Measurements from ENCODE around the gene NUP214.

NUP214 gene

DNA sequence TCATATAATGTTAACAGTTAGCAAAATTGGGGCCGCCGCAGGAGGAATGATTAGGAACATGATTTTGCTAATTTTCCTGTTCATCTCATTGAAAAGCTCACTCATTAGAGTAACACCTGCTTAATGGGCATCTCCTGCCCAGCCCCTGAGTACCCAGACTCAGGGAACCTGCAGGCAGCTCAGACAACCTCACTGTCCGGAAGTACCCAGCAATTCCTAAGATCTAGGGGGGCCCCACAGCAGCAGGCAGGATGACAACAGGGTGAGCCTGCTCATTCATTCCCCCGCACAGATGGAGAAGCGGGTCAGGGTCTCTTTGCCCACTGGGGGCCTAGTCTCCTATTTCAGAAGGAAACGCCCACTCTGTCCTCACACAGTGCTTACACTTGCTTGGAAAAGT, 138.3 kb downstream of the NUP214 start:
- Histone ChIP-seq H2AK5ac (ENCODE audit: low read length) (no peak overlapping the region), H3K79me1 (ENCODE audit: low read length) (no peaks in the 10 kb centered on the region), H2BK120ac (ENCODE audit: insufficient read depth, low read length, poor library complexity) (no peak overlapping the region), H3K27ac (ENCODE audit: low read depth, low read length) (no peak overlapping the region), H3K27me3 (ENCODE audit: insufficient read depth, low read length) (no peaks in the 10 kb centered on the region), H3K79me2 (ENCODE audit: control insufficient read depth, insufficient read depth, low read length, poor library complexity) (no peaks in the 10 kb centered on the region), H3K9ac (ENCODE audit: low read length) (no peak overlapping the region), H3K4ac (ENCODE audit: low read depth, low read length) (no peak overlapping the region), H3K23ac (ENCODE audit: low read length) (no peak overlapping the region), H3K14ac (ENCODE audit: low read length) (no peak overlapping the region), H3K4me3 (ENCODE audit: low read depth, low read length) (no peak overlapping the region), H3K9me3 (ENCODE audit: insufficient read depth, low read depth, low read length) (no peaks in the 10 kb centered on the region), H2AFZ (ENCODE audit: insufficient read depth, low read length, poor library complexity) (no peak overlapping the region), H3K4me1 (ENCODE audit: control insufficient read depth in 1 of 2, insufficient read depth in 2 of 2, low read length in 2 of 2) (no peaks in the 10 kb centered on the region), H4K12ac (ENCODE audit: low read depth, low read length) (no peak overlapping the region), H3K36me3 (ENCODE audit: control insufficient read depth in 1 of 2, insufficient read depth in 2 of 2, low read length in 2 of 2) (no peaks in the 10 kb centered on the region), H4K8ac (ENCODE audit: low read depth, low read length) (no peak overlapping the region), H3K18ac (ENCODE audit: low read length) (no peak overlapping the region), H4K91ac (ENCODE audit: low read depth, low read length) (no peak overlapping the region), H3K4me2 (ENCODE audit: low read length) (no peak overlapping the region), H2BK12ac (ENCODE audit: low read length) (no peak overlapping the region), H2BK5ac (ENCODE audit: low read depth, low read length, poor library complexity) (no peak overlapping the region)
- DNase-seq: no peak
- no CpG with 5 or more reads among the region's 6 CpGs for WGBS (ENCODE audit: extremely low coverage, insufficient coverage, insufficient read length)

DNA sequence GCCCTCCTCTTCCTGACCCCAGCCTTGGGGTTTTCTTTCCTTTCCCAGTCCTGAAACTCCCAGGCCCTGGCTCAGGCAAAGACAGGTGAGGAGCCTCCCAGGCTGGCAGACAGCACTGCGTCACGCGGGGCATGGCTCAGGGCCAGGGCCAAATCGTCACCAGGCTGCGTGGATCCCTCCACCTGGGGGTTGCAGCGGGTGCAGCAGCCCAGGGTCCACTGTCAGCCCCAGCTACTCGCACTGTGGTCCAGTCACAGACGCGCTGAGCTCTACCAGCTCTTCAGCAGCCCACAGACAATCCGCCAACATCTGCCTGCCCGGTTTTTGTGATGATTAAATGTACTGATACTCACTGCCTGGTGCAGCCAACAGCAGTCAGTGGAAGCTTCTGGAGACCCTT, 138.8 kb downstream of the NUP214 start:
- Histone ChIP-seq H4K91ac (ENCODE audit: low read depth, low read length) (no peak overlapping the region), H3K4me1 (ENCODE audit: control insufficient read depth in 1 of 2, insufficient read depth in 2 of 2, low read length in 2 of 2) (no peaks in the 10 kb centered on the region), H3K27ac (ENCODE audit: low read depth, low read length) (no peak overlapping the region), H3K79me1 (ENCODE audit: low read length) (no peaks in the 10 kb centered on the region), H3K18ac (ENCODE audit: low read length) (no peak overlapping the region), H3K14ac (ENCODE audit: low read length) (no peak overlapping the region), H3K4ac (ENCODE audit: low read depth, low read length) (no peak overlapping the region), H3K9ac (ENCODE audit: low read length) (no peak overlapping the region), H3K4me3 (ENCODE audit: low read depth, low read length) (no peak overlapping the region), H3K9me3 (ENCODE audit: insufficient read depth, low read depth, low read length) (no peaks in the 10 kb centered on the region), H2BK5ac (ENCODE audit: low read depth, low read length, poor library complexity) (no peak overlapping the region), H2AK5ac (ENCODE audit: low read length) (no peak overlapping the region), H2BK120ac (ENCODE audit: insufficient read depth, low read length, poor library complexity) (no peak overlapping the region), H2AFZ (ENCODE audit: insufficient read depth, low read length, poor library complexity) (no peak overlapping the region), H4K8ac (ENCODE audit: low read depth, low read length) (no peak overlapping the region), H3K4me2 (ENCODE audit: low read length) (no peak overlapping the region), H2BK12ac (ENCODE audit: low read length) (no peak overlapping the region), H3K23ac (ENCODE audit: low read length) (no peak overlapping the region), H3K36me3 (ENCODE audit: control insufficient read depth in 1 of 2, insufficient read depth in 2 of 2, low read length in 2 of 2) (no peaks in the 10 kb centered on the region), H3K27me3 (ENCODE audit: insufficient read depth, low read length) (no peaks in the 10 kb centered on the region), H3K79me2 (ENCODE audit: control insufficient read depth, insufficient read depth, low read length, poor library complexity) (no peaks in the 10 kb centered on the region), H4K12ac (ENCODE audit: low read depth, low read length) (no peak overlapping the region)
- no CpG with 5 or more reads among the region's 11 CpGs for WGBS (ENCODE audit: extremely low coverage, insufficient coverage, insufficient read length)
- DNase-seq: no peak

DNA sequence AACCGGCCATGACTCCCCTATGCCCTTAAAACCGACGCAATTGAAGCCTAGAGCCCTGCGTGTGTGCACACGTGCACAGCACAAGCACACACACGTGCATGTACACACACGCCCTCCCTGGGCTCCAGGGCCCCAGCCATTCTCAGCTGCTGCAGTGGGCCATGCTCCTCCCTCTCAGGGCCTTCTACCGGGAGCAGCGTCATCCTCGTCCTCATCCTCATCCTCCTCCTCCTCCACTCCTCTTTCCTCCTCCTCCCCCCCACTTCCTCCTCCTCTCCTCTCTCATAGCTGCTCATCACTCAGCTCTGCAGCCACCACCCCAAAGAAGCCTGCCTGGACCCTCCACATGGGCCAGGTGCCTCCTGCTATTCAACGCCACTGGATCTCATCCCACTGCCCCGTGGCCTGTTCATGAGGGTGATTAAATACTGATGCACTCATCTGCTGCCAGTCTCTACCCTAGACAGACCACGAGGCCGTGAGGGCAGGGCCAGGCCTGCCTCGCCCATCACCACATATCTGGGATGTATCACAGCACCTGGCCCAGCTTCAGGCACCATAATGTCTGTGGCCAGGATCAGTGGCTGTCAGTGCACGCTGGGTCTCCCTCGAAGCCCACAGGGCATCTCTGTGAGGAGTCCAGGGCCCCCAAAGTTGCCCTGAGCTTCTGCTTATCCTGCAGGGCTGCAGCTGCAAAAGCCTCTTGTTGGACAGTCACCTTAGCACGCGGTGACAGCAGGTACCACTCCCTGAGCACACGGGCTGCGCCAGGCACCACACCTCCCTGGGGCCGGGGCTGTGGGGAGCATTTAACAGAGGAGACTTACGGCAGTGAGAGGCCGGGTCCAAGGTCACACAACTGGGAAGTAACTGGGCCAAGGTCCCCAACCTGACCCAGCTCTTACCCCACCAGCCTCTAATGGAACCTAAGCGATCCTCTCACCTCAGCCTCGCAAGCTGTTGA, 141.2 kb downstream of the NUP214 start:
- Histone ChIP-seq H2AFZ (ENCODE audit: insufficient read depth, low read length, poor library complexity) (no peak overlapping the region), H2BK120ac (ENCODE audit: insufficient read depth, low read length, poor library complexity) (no peak overlapping the region), H2BK5ac (ENCODE audit: low read depth, low read length, poor library complexity) (no peak overlapping the region), H3K79me1 (ENCODE audit: low read length) (no peaks in the 10 kb centered on the region), H4K91ac (ENCODE audit: low read depth, low read length) (no peak overlapping the region), H2BK12ac (ENCODE audit: low read length) (no peak overlapping the region), H3K23ac (ENCODE audit: low read length) (no peak overlapping the region), H3K4me3 (ENCODE audit: low read depth, low read length) (no peak overlapping the region), H3K9ac (ENCODE audit: low read length) (no peak overlapping the region), H3K4me2 (ENCODE audit: low read length) (no peak overlapping the region), H4K12ac (ENCODE audit: low read depth, low read length) (no peak overlapping the region), H4K8ac (ENCODE audit: low read depth, low read length) (no peak overlapping the region), H3K18ac (ENCODE audit: low read length) (no peak overlapping the region), H3K27ac (ENCODE audit: low read depth, low read length) (no peak overlapping the region), H3K79me2 (ENCODE audit: control insufficient read depth, insufficient read depth, low read length, poor library complexity) (no peaks in the 10 kb centered on the region), H3K14ac (ENCODE audit: low read length) (no peak overlapping the region), H3K9me3 (ENCODE audit: insufficient read depth, low read depth, low read length) (no peaks in the 10 kb centered on the region), H3K4me1 (ENCODE audit: control insufficient read depth in 1 of 2, insufficient read depth in 2 of 2, low read length in 2 of 2) (no peaks in the 10 kb centered on the region), H3K36me3 (ENCODE audit: control insufficient read depth in 1 of 2, insufficient read depth in 2 of 2, low read length in 2 of 2) (no peaks in the 10 kb centered on the region), H3K4ac (ENCODE audit: low read depth, low read length) (no peak overlapping the region), H2AK5ac (ENCODE audit: low read length) (no peak overlapping the region), H3K27me3 (ENCODE audit: insufficient read depth, low read length) (no peaks in the 10 kb centered on the region)
- 60% methylated on average over 1 of the region's 26 CpGs for WGBS (ENCODE audit: extremely low coverage, insufficient coverage, insufficient read length)
- DNase-seq: no peak

DNA sequence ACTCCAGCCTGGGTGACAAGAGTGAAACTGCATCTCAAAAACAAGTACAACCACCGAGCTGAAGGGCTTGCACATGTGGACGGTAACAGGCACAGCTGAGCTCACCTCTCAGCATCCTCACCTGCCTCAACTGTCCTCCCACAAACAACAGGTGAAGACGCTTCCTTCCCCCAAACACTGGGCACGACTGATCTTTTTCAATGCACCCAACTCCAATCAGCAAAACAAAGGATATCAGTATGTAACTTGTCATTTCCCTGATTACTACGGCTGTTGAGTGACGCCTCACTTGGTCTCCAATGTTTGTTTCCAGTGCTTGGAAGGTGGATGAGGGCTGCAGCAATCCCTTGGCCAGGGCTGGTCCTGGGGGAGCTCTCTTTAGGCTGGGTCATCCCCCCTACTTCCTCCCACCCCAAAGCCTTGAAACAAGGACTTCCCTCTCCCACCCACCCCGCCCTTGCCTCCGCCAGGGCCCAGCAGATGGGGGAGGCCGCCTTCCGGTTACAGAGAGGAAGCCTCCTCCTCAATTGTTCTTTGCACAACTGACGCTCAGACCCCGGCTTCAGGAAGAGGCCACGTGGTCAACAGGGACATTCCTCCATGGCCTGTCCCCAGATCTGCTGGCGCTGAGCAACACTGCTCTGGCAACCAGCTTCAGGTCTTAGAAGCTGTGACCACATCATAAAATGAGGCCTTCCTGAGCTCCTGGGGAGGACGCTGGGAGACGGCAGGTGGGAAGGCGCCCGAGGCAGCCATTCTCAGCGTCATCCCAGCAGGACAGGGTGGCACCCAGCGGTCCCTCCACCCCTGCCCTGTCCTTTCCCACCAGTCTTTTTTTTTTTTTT, 145.0 kb downstream of the NUP214 start:
- no peak overlapping the region for H3K4me3 ChIP-seq (ENCODE audit: low read depth, low read length)
- no peak overlapping the region for H3K9ac ChIP-seq (ENCODE audit: low read length)
- H2AFZ ChIP-seq (ENCODE audit: insufficient read depth, low read length, poor library complexity): no peak overlapping the region
- H3K4ac ChIP-seq (ENCODE audit: low read depth, low read length): no peak overlapping the region
- DNase-seq: peak; percentile 62 to 64
- H3K79me1 ChIP-seq (ENCODE audit: low read length): no peaks in the 10 kb centered on the region
- H3K23ac ChIP-seq (ENCODE audit: low read length): no peak overlapping the region
- no peak overlapping the region for H3K27ac ChIP-seq (ENCODE audit: low read depth, low read length)
- no peaks in the 10 kb centered on the region for H3K79me2 ChIP-seq (ENCODE audit: control insufficient read depth, insufficient read depth, low read length, poor library complexity)
- H2BK5ac ChIP-seq (ENCODE audit: low read depth, low read length, poor library complexity): no peak overlapping the region
- H3K4me1 ChIP-seq (ENCODE audit: control insufficient read depth in 1 of 2, insufficient read depth in 2 of 2, low read length in 2 of 2): no peaks in the 10 kb centered on the region
- no peak overlapping the region for H3K4me2 ChIP-seq (ENCODE audit: low read length)
- no peak overlapping the region for H3K18ac ChIP-seq (ENCODE audit: low read length)
- H3K9me3 ChIP-seq (ENCODE audit: insufficient read depth, low read depth, low read length): no peaks in the 10 kb centered on the region
- WGBS (ENCODE audit: extremely low coverage, insufficient coverage, insufficient read length): no CpG with 5 or more reads among the region's 20 CpGs
- H4K8ac ChIP-seq (ENCODE audit: low read depth, low read length): no peak overlapping the region
- H2BK12ac ChIP-seq (ENCODE audit: low read length): no peak overlapping the region
- no peak overlapping the region for H2AK5ac ChIP-seq (ENCODE audit: low read length)
- no peaks in the 10 kb centered on the region for H3K27me3 ChIP-seq (ENCODE audit: insufficient read depth, low read length)
- H3K36me3 ChIP-seq (ENCODE audit: control insufficient read depth in 1 of 2, insufficient read depth in 2 of 2, low read length in 2 of 2): no peaks in the 10 kb centered on the region
- no peak overlapping the region for H4K12ac ChIP-seq (ENCODE audit: low read depth, low read length)
- H2BK120ac ChIP-seq (ENCODE audit: insufficient read depth, low read length, poor library complexity): no peak overlapping the region
- no peak overlapping the region for H4K91ac ChIP-seq (ENCODE audit: low read depth, low read length)
- H3K14ac ChIP-seq (ENCODE audit: low read length): no peak overlapping the region
